H1 (cell line): ENCODE measurements around the gene PHACTR1. TPM values are rescaled to one million over a fixed set of nuclear protein-coding genes. Genes with fewer than 3 reads are reported as not detected.

Source experiments
- ATF2 ChIP-seq: IDR thresholded peaks from 2 replicates; pipeline ENCODE4 v1.6.1; 2012; ENCODE audit warnings: low read length, inconsistent platforms
- polyA plus RNA-seq, 7 experiments: library from polyadenylated mRNA; depleted of rRNA in 3 of 7; stranded (reverse) in 5 of 7; unstranded in 2 of 7; fragments of >200 nt in 5 of 7; fragments of 200-250 nt in 2 of 7; gene quantifications; 1 replicate in 5 of 7; 2 replicates in 1 of 7; 4 replicates in 1 of 7; pipeline versions ENCODE4 v1.2.1 to v1.2.3, GENCODE V29; 2011 to 2013; ENCODE audit warnings: missing spikeins in 2 of 7, mixed read lengths in 2 of 7
- total RNA-seq: library from RNA; stranded (reverse); fragmentation: NEBNext Ultra II Directional; extraction: Animal tissue kit (Norgen Biotek cat#: 25700); gene quantifications from 2 replicates; pipeline ENCODE4 v1.2.1, GENCODE V29; 2021

The PHACTR1 gene
- total and polyA plus RNA-seq, 2 of the 8 experiments (the other 6 are each of a cell fraction or from before 2014, with no cell fraction given): 3.9 to 17.1 TPM

DNA sequence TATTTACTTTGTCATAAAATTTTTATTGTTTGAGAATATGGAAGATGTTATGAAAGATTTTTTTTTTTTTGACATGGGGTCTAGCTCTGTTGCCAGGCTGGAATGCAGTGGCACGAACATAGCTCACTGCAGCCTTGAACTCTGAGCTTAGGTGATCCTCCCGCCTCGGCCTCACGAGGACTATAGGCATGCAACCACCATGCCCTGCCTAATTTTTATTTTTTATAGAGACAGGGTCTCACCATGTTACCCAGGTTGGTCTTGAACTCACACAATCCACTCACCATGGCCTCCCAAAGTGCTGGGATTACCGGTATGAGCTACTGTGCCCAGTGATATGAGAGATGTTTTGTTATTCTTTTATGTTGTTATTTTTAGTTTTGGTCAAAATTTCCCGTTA is 316.0 kb downstream of the PHACTR1 start (continued):
- no peak for TF ChIP-seq ATF2
- TF ChIP-seq, all 59 proteins: peak for 0
